T-cell (primary cell): ENCODE data around the gene CLEC4C. TPM values are rescaled to one million over a fixed set of nuclear protein-coding genes. Genes with fewer than 3 reads are reported as not detected.

Source experiments
- ATAC-seq, 4 experiments: fragments of 200-7000 bp in 3 of 4; fragments of 150-1000 bp in 1 of 4; cut with Tn5 transposase; replicated peaks in 1 of 4; 1 replicate in 3 of 4; 2 replicates in 1 of 4; pipeline ENCODE4 v1.10.0; 2021; ENCODE audit warnings: moderate library complexity in 3 of 4, mild to moderate bottlenecking in 2 of 4, moderate number of reproducible peaks in 1 of 4
- CTCF ChIA-PET, 2 donors: fragments of 300-600 bp; sonication (Branson Sonifier 250); formaldehyde crosslinking; loops; one replicate each; lab custom pipeline; 2022; ENCODE audit warnings: antibody characterized with exemption in 2 of 2; lab: Charles Lee
- POLR2A ChIA-PET, 2 donors: fragments of 300-600 bp; sonication (Branson Sonifier 250); formaldehyde crosslinking; loops; one replicate each; lab custom pipeline; 2022; ENCODE audit warnings: antibody characterized with exemption in 2 of 2; lab: Charles Lee
- DNase-seq, 35 experiments: peaks; one replicate each; pipeline versions ENCODE4 v3.0.0 to v3.0.0-alpha.2; 2013 to 2023
- H3K27ac ChIP-seq: one replicate; pipeline ENCODE4 v1.5.1; 2013; ENCODE audit warnings: low read length
- H3K27me3 ChIP-seq, 2 experiments: replicated peaks in 1 of 2; 1 replicate in 1 of 2; 2 replicates in 1 of 2; pipeline versions ENCODE4 v1.6.1 to v1.7.0; 2013; ENCODE audit warnings: low read length in 1 of 2, mixed read lengths in 1 of 2; ENCODE audit not compliant: control insufficient read depth in 2 of 2, insufficient read depth in 2 of 2; ENCODE audit errors: extremely low read depth in 1 of 2
- H3K36me3 ChIP-seq, 2 donors: 1 replicate in 1 of 2; 2 replicates in 1 of 2; pipeline versions ENCODE4 v1.6.1 to v1.7.0; 2013; ENCODE audit warnings: low read length in 1 of 2; ENCODE audit not compliant: control insufficient read depth in 2 of 2, insufficient read depth in 1 of 2; ENCODE audit errors: extremely low read depth in 1 of 2
- H3K4me1 ChIP-seq, 2 experiments: 1 replicate in 1 of 2; 2 replicates in 1 of 2; pipeline versions ENCODE4 v1.6.1 to v1.7.0; 2013; ENCODE audit warnings: low read length in 2 of 2, mixed read lengths in 1 of 2; ENCODE audit not compliant: insufficient read depth in 2 of 2, control insufficient read depth in 1 of 2; ENCODE audit errors: extremely low read depth in 1 of 2
- H3K4me3 ChIP-seq, 2 donors: 1 replicate in 1 of 2; 2 replicates in 1 of 2; pipeline versions ENCODE4 v1.5.1 to v1.7.0; 2013; ENCODE audit warnings: mild to moderate bottlenecking in 2 of 2, low read length in 1 of 2, moderate library complexity in 1 of 2; ENCODE audit not compliant: control insufficient read depth in 1 of 2; ENCODE audit errors: extremely low read depth in 1 of 2
- H3K9me3 ChIP-seq: 2 replicates; pipeline ENCODE4 v1.7.0; 2013
- H3K27ac Mint-ChIP-seq, 2 donors: one replicate each; pipeline ENCODE4 v1.8.0; 2020 to 2021; ENCODE audit warnings: mild to moderate bottlenecking in 2 of 2, mixed read lengths in 2 of 2
- H3K27me3 Mint-ChIP-seq, 2 donors: one replicate each; pipeline ENCODE4 v1.8.0; 2021 to 2022; ENCODE audit warnings: mixed read lengths in 2 of 2
- H3K36me3 Mint-ChIP-seq: one replicate; pipeline ENCODE4 v1.8.0; 2021; ENCODE audit warnings: mixed read lengths
- H3K4me1 Mint-ChIP-seq, 3 donors: one replicate each; pipeline ENCODE4 v1.8.0; 2020 to 2022; ENCODE audit warnings: mixed read lengths in 3 of 3, mild to moderate bottlenecking in 1 of 3
- H3K4me3 Mint-ChIP-seq, 3 donors: one replicate each; pipeline ENCODE4 v1.8.0; 2020 to 2022; ENCODE audit warnings: mild to moderate bottlenecking in 3 of 3, mixed read lengths in 3 of 3, moderate library complexity in 3 of 3
- H3K9me3 Mint-ChIP-seq, 3 donors: one replicate each; pipeline ENCODE4 v1.8.0; 2020 to 2022; ENCODE audit warnings: mixed read lengths in 3 of 3
- WGBS: methylation state at CpG from one replicate; pipeline ENCODE4 v1.1.5; 2013; ENCODE audit warnings: missing lambda C conversion rate; ENCODE audit not compliant: insufficient coverage; 5-methylcytosine and 5-hydroxymethylcytosine counted together
- total RNA-seq, 35 experiments: library from RNA in 6 of 35; stranded (reverse) in 6 of 35; fragments of 120-200 nt in 1 of 35; gene quantifications; one replicate each; pipeline versions ENCODE4 v1.2.1 to v1.2.4 and lab custom pipeline; 2013 to 2026

The CLEC4C gene
- total RNA-seq, 5 donors from 2014 or later (not counting 1 experiment from before 2014, with no cell fraction given), result not detected

DNA sequence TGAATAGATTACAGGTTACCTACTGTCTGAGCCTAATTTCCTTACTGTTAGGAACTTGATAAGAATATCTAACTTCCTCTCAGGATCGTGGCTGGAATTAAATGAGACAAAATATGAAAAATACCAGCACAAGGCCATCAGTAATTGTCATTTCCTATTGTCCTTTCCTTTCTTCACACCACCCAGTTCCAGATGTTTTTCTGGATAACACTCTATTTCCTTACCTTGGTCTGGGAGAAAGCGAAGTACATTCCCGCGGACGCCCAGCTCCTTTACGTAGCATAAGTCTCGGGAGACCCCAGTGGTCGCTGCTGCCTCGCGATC lies 52.0 kb downstream of the CLEC4C start:
- no peaks in the 10 kb centered on the region for H3K36me3 ChIP-seq
- Mint-ChIP-seq H3K9me3 (no peaks in the 10 kb centered on the region), H3K4me1 (peaks cover 9 to 11% (median 10%) of the 10 kb centered on the region in 3 donors), H3K4me3 (no peak overlapping the region), H3K36me3 (no peaks in the 10 kb centered on the region), H3K27me3 (peaks cover 7 to 12% of the 10 kb centered on the region in 2 donors), H3K27ac (no peak overlapping the region)
- WGBS, result 8% methylated on average over 4 of the region's 10 CpGs
- no peaks in the 10 kb centered on the region for H3K9me3 ChIP-seq
- H3K27ac ChIP-seq, result no peak overlapping the region
- ATAC-seq (no peak), DNase-seq (no peak)
- H3K4me3 ChIP-seq, result no peak overlapping the region
- H3K4me1 ChIP-seq, result no peaks in the 10 kb centered on the region
- ChIA-PET POLR2A (no interaction called here), CTCF (no interaction called here)
- no peaks in the 10 kb centered on the region for H3K27me3 ChIP-seq

DNA sequence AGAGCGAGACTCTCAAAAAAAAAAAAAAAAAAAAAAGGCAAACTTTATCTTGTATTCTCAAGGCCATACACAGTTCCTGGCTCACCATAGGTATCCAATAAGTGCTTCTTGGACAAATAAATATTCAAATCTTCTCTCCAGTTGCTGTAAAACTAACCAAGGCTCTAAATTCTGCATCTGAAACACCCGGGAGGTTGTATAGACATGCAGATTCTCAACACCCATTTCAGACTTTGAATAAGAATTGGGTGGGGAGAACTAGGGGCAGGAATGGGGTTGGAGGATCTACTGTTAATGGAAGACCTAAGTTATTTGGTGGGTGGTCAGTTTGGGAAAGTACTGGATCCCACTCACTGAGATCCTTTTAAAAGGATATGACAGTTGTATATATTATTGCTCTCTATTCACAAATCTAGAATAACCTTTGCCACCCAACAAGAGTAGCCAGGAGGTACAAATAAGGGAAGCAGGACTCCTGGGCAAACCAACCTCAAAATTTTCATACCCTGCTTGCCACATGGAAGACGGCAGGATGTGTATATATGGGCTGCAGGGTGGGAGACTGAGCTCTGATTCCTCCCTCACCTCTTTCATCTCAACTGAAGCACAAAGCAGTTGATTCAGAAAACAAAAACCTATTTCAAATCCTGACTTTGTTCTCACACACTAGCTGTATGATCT lies 52.5 kb downstream of the CLEC4C start:
- ATAC-seq (no peak), DNase-seq (no peak)
- Mint-ChIP-seq H3K4me1 (peaks cover 9 to 11% (median 10%) of the 10 kb centered on the region in 3 donors), H3K27me3 (peaks cover 7 to 12% of the 10 kb centered on the region in 2 donors), H3K4me3 (no peak overlapping the region), H3K36me3 (no peaks in the 10 kb centered on the region), H3K27ac (no peak overlapping the region), H3K9me3 (no peaks in the 10 kb centered on the region)
- 100% methylated on average over 1 of the region's 3 CpGs for WGBS
- H3K4me3 ChIP-seq, result no peak overlapping the region
- POLR2A ChIA-PET, result no interaction called here
- H3K36me3 ChIP-seq, result no peaks in the 10 kb centered on the region
- no peaks in the 10 kb centered on the region for H3K9me3 ChIP-seq
- CTCF ChIA-PET, result no interaction called here
- H3K27ac ChIP-seq, result no peak overlapping the region
- no peaks in the 10 kb centered on the region for H3K4me1 ChIP-seq
- H3K27me3 ChIP-seq, result no peaks in the 10 kb centered on the region

DNA sequence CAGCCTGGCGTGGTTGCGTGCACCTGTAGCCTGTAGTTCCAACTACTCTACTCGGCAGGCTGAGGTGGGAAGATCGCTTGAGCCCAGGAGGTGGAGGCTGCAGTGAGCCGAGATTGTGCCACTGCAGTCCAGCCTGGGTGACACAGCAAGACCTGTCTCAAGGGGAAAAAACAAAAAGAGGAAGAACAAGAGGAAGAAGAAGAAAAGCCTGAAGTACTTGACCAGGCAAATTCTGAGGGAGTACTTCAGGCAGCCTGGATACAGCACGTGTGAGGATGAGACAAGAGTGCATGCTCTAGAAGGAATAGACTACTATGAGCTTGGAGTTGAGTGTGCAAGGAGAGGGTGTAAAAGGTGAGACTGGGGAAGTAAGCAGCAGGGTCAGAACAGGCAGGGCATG lies 53.4 kb downstream of the CLEC4C start:
- Histone ChIP-seq H3K4me1 (no peaks in the 10 kb centered on the region), H3K4me3 (no peak overlapping the region), H3K27me3 (peaks cover 0 to 3% of the 10 kb centered on the region in 2 experiments), H3K27ac (no peak overlapping the region), H3K9me3 (no peaks in the 10 kb centered on the region), H3K36me3 (no peaks in the 10 kb centered on the region)
- DNase-seq, result no peak
- Mint-ChIP-seq H3K9me3 (no peaks in the 10 kb centered on the region), H3K27ac (no peak overlapping the region), H3K4me1 (peaks cover 9 to 11% (median 10%) of the 10 kb centered on the region in 3 donors), H3K4me3 (no peak overlapping the region), H3K27me3 (peaks cover 7 to 12% of the 10 kb centered on the region in 2 donors), H3K36me3 (no peaks in the 10 kb centered on the region)
- WGBS, result 57% methylated on average over 6 of the region's 6 CpGs
- no peak for ATAC-seq
- CTCF ChIA-PET, result no interaction called here
- POLR2A ChIA-PET, result no interaction called here

DNA sequence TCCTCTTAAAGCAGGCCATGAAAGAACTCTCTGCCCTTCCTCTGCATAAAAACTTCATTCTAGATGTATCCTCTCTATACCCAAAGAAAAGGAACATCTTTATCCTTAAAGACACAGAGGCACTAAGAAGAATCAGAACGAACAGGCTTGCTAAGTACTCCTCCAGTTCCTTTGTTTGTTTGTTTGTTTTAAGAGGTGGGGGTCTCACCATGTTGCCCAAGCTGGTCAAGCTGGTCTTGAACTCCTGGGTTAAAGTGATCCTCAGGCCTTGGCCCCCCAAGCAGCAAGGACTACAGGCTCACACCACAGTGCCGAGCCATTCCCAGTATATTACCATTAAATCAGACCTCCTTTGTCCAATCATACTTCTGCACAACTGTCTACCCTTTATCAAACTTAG lies 65.6 kb downstream of the CLEC4C start:
- DNase-seq (no peak), ATAC-seq (no peak)
- Histone ChIP-seq H3K27me3 (peaks cover 0 to 7% of the 10 kb centered on the region in 2 experiments), H3K9me3 (no peaks in the 10 kb centered on the region), H3K36me3 (no peaks in the 10 kb centered on the region), H3K4me1 (no peaks in the 10 kb centered on the region), H3K27ac (no peak overlapping the region), H3K4me3 (no peak overlapping the region)
- 67% methylated on average over 1 of the region's 2 CpGs for WGBS
- H3K36me3 Mint-ChIP-seq, result no peaks in the 10 kb centered on the region
- peaks cover 6 to 8% (median 8%) of the 10 kb centered on the region in 3 donors for H3K4me1 Mint-ChIP-seq
- ChIA-PET POLR2A (no interaction called here), CTCF (interaction anchor here (0.6 to 0.8 kb wide), 2 partner anchors 858 to 1513 kb away, joined by 3 to 4 read pairs; no protein-coding TSS in a partner anchor)
- no peak overlapping the region for H3K4me3 Mint-ChIP-seq
- no peaks in the 10 kb centered on the region for H3K9me3 Mint-ChIP-seq
- H3K27me3 Mint-ChIP-seq, result peaks cover 0 to 2% of the 10 kb centered on the region in 2 donors
- H3K27ac Mint-ChIP-seq, result no peak overlapping the region

Other genes with a start within 250 kb of the CLEC4C start
- gene CD163, start 243.6 kb downstream of the CLEC4C start, total RNA-seq, result 1 to 10 TPM in 1 of 5 donors, under 1 TPM in 4; 0.33 to 1.2 (median 0.73) TPM
- not detected for gene APOBEC1, start 81.5 kb downstream of the CLEC4C start, total RNA-seq
- gene GDF3, start 51.6 kb downstream of the CLEC4C start, total RNA-seq, result not detected
- gene DPPA3, start 35.9 kb downstream of the CLEC4C start, total RNA-seq, result not detected
- not detected for gene NANOGNB, start 17.8 kb upstream of the CLEC4C start, total RNA-seq
- gene NANOG, start 42.0 kb upstream of the CLEC4C start, total RNA-seq, result under 1 TPM in 3 of 5 donors, not detected in 2; 0.54 to 0.64 (median 0.59) TPM
- gene SLC2A14, start 125.5 kb upstream of the CLEC4C start, total RNA-seq, result 1 to 10 TPM in 1 of 5 donors, under 1 TPM in 4; 0.10 to 2.5 (median 0.21) TPM
- 100 to 1,000 TPM; 125 to 803 (median 160) TPM for gene SLC2A3, start 188.8 kb upstream of the CLEC4C start, total RNA-seq